Neural progenitor cell (in vitro differentiated cells): ENCODE data around the gene PYCR2.

Source experiments
- EZH2 ChIP-seq: fragments of 200-600 bp; sonication (generic); IDR thresholded peaks from 2 replicates; pipeline ENCODE4 v1.6.1; 2017; ENCODE audit warnings: antibody characterized with exemption, mild to moderate bottlenecking, moderate library complexity
- TF ChIP-seq, protein P1 (sequence below): fragments of 200-600 bp; sonication (generic); IDR thresholded peaks from 2 replicates; pipeline ENCODE4 v1.5.1; 2017; ENCODE audit warnings: antibody characterized with exemption, mild to moderate bottlenecking

DNA sequence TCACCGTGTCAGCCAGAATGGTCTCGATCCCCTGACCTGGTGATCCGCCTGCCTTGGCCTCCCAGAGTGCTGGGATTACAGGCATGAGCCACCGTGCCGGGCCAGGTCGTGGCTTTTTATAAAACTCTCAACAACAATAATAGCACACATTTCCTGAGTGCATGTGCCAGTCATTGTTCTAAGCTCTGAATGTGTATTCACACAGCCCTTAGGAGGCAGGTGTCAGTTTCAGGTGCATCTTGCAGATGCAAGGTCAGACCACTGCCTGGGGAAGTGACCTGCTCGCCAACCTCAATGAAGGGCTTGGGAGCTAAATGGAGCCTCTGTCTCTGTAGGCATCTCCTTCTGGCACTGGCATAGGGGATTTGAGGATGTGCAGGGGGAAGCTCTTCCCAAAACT lies 18.5 kb upstream of the PYCR2 start:
- no peak for TF ChIP-seq EZH2
- TF ChIP-seq, protein P1, sequence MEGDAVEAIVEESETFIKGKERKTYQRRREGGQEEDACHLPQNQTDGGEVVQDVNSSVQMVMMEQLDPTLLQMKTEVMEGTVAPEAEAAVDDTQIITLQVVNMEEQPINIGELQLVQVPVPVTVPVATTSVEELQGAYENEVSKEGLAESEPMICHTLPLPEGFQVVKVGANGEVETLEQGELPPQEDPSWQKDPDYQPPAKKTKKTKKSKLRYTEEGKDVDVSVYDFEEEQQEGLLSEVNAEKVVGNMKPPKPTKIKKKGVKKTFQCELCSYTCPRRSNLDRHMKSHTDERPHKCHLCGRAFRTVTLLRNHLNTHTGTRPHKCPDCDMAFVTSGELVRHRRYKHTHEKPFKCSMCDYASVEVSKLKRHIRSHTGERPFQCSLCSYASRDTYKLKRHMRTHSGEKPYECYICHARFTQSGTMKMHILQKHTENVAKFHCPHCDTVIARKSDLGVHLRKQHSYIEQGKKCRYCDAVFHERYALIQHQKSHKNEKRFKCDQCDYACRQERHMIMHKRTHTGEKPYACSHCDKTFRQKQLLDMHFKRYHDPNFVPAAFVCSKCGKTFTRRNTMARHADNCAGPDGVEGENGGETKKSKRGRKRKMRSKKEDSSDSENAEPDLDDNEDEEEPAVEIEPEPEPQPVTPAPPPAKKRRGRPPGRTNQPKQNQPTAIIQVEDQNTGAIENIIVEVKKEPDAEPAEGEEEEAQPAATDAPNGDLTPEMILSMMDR = no peak
